NCI-H510A treated with DMSO at 0.1 percent for 48 hours (cell line): ENCODE measurements around the gene GNA14.
"Not testable (repeated sequence)": the region's sequence is repeated elsewhere in the genome, so short reads cannot be mapped to it uniquely, and the experiment has no call there.

ENCODE experiments used
- DNase-seq: peaks from one replicate; lab custom pipeline; 2025; lab: John Stamatoyannopoulos, UW

GNA14 gene

DNA sequence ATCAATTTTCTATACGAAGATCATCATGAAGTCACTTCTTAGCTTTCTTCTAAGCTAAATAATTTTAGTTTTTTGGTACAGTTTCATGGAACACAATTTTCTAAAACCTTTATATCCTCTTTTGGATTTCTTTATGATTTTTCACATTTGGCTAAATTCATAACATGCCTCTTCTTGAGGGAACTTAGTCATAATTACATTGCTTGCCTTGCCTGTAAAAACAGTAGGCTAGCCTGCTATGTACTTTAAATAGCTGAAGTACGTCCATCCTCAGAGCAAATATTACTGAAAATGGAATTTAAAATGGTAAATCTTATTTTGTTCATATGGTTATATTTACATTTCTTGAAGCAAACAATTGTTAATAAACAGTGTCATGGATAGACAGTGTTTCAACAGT, 245.8 kb downstream of the GNA14 start:
- no peak for DNase-seq

DNA sequence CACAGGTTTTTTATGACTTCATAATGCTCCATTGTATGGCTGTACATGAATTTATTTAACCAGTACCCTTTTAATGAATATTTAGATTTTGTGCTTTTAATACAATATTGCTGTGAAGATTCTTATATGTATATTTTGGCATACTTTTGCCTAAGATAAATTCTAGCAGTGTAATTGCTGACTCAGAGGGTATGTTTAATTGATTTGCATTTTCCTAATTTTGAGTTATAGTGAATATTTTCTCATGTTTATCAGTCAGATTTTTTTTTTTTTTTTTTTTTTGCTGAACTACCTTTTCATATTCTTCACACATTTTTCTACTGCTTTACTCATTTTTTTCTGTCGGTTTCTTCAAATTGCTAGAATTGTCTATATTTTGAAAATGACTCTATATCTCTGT, 248.2 kb downstream of the GNA14 start:
- DNase-seq, result no peak

DNA sequence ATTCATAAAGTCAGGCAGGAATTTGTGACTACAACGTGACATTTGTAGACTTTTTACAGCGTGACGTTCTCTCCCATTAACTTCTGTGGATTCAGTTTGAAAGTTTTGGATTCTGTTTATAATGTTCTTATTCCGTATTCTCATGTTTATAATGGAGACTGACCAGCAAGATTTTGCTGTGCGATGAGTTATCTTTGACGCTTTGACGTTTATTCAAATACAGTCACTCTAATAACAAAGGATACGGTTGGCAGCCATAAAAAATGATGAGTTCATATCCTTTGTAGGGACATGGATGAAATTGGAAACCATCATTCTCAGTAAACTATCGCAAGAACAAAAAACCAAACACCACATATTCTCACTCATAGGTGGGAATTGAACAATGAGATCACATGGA, 249.5 kb downstream of the GNA14 start:
- DNase-seq, result not testable (repeated sequence)

DNA sequence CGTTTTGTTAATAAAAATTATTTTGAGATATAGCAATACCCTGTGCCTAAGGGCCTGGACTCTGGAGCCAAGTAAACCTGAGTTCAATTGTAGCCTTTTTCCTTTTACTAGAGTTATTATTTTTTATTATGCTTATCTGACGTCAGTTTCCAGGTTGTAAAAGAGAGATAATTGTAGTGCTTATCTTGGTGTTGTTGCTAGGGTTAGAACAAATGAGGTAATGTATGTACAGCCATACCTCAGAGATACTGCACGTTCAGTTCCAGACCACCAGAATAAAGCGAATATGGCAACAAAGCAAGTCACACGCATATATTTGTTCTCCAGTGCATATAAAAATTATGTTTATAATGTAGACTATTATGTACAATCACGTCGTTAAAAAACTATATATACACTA, 255.8 kb downstream of the GNA14 start:
- DNase-seq, result no peak

DNA sequence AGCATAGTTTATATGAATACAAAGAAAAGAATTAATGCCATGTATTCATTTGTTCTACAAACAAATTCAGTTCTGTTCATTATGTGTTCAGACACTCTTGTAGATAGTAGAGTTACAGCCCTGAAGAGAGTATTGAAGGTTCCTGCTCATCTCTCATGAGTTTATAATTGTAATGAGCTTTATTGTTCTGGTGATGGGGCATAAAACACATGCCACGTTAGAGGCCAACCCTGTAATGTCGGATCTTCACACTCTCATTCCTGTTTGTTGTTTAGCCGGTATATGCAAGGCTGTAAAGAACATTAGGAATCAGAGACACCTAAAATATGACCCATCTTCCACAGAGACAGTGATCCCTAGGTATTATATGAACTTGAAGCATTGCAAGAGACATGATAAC, 256.3 kb downstream of the GNA14 start:
- DNase-seq, result no peak

DNA sequence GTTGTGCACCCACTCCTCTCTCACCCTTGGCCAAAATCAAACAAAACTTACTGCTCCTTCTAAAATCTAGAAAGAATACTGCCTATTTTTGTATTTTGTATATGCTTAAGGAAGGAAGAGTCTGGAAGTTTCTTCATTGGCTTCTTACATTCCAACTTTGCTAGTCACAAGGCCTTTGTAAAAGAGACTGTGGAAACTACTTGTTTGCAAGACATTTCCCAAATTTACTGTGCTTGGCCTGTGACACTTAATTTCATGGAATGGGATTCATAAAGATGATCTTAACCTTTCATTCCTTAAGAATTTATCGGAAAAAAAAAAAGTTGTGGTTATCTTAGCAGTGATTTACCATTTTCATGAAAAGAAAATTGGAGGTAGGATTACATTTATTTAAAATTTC, 261.9 kb downstream of the GNA14 start:
- DNase-seq, result no peak

DNA sequence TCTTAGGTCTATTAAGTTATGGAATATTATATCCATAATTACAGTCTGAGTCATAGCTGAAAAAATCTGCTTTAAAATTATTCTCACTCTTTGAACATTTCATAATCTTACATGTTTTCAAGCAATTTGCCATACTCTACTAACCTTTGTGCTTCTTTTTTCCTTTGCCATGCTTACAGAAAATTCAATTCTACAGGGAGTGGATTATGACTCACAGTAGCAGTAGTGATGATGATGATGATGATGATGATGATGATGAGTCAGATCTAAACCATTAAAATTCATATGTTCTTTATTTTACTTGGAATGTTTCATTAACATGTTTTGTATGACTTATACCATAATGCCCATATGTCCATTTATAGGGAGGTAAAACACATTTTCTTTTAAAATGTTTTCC, 263.7 kb downstream of the GNA14 start:
- DNase-seq, result no peak

DNA sequence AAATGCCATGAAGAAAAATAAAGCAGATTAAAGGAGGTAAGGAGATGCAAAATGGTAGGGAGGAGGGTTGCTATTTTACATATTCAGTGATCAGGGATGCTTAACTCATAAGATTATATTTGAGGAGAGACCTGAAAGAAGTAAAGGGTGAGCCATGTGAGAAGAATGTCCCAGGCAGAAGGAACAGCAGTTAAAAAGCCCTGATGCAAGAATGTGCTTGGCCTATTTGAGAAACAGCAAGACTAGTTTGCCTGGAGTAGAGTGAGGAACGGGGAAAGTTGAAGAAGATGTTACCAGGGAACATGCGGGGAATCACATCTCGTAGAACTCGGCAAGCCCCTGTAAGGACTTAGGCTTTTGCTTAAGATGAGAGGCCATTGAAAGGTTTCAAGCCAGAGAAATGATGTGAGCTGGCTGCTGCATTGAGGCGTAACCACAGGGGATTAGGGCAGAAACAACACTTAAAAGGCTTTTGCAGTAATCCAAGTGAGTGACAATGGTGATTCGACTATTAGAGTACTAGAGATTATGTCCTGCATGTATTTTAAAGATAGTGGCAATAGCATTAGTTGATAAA, 272.1 kb downstream of the GNA14 start:
- DNase-seq, result no peak

DNA sequence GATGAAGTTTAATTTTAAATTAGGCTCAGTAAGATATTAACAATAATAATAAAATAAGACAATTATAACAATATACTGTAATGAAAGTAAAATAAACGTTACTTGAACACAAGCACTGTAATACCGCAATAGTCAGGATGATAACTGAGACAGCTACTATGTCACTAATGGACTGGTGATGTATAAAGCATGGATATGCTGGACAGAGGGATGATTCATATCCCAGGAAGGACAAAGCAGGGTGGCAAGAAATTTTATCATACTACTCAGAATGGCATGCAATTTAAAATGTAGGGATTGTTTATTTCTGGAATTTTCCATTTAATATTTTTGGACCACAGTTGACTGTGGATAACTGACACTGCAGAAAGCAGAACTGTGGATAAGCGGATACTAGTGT, 273.9 kb downstream of the GNA14 start:
- DNase-seq, result no peak
